Measurements from ENCODE around the gene LRRC4B.

Gene LRRC4B

GRCh38 chr19:50569938-50570540 lies 1.8 kb upstream of the LRRC4B start:
- no peak for DNase-seq

DNA sequence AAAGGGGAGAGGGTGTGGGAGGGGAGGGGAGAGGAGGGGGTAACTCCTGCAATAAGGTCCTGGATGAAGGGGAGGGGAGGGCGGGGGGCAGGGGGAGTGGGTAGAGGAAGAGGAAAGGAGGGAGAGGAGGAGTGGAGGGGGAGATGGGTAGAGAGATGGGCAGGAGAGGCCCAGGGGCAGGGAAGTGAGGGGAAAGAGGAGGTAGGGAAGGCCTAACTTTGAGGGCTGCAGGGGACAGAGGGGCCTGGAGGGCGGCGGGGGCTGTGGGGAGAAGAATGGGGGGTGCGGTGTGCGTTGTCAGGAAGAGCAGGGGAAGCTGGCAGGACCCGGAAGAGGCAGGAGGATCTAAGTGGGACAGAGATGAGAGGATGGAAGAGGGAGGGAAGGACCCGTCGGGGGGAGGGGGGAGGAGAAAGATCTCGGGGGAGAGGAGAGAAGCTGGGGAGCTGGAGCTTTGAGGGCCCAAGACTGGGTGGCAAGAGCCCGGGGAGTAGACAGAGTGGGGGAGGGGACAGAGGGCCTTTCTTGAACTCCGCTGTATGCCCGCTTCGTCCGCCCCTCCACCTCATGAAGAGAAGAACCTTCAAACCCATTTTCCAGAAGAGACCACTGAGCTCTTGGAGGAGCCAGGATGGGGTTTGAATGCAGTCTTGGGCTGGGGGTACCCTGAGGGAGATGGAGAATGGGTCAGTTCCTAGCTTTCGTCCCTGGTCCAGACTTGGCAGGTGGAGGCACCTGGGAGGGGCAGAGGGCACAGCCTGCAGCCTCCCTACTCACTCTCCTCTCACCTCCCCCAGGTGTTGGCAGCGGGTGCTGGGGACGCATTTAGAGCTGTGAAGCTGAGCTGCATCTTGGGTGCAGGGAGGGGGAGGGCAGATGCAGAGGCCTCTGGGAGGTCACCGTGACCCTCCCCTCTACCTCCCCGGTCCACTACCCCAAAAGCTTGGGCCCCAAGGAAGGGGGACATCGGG lies 778 bp upstream of the LRRC4B start:
- no peak for DNase-seq

DNA sequence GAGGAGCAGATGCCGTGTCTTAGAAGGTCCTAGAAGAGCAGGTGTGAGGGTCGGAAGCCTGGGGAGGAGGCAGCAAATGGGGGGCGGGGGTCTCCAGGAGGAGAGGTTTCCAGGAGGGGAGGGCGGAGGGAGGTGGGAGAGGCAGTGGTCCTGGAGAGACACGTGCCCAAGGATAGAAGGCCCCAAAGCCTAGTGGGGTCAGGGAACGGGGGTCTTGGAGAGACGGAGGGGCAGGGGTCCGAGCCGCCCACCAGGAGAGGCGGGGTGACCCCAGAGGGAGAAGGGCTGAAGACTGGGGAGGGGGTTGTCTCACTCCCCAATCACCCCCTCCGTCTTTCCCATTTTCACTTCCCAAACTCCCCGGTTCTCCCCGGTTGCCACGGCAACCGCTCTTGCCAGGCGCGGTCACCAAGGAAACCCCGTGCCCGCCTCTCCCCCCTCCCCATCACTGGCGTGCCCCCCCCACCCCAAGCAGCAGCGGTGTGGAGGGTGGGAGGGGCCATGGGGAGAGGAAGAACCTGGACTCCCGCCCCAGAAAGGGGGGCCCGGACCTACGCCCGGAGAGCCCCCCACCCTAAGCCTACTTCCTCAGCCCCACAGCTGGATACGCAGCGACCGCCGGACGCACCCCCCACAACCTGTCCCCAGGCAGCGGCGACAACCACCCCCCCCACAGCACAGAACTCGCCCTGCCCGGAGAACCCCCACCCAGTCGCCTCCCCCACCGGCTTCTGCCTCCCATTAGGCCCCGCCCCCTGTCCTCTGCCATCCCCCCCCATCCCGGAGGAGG lies 988 bp downstream of the LRRC4B start:
- DNase-seq: no peak

DNA sequence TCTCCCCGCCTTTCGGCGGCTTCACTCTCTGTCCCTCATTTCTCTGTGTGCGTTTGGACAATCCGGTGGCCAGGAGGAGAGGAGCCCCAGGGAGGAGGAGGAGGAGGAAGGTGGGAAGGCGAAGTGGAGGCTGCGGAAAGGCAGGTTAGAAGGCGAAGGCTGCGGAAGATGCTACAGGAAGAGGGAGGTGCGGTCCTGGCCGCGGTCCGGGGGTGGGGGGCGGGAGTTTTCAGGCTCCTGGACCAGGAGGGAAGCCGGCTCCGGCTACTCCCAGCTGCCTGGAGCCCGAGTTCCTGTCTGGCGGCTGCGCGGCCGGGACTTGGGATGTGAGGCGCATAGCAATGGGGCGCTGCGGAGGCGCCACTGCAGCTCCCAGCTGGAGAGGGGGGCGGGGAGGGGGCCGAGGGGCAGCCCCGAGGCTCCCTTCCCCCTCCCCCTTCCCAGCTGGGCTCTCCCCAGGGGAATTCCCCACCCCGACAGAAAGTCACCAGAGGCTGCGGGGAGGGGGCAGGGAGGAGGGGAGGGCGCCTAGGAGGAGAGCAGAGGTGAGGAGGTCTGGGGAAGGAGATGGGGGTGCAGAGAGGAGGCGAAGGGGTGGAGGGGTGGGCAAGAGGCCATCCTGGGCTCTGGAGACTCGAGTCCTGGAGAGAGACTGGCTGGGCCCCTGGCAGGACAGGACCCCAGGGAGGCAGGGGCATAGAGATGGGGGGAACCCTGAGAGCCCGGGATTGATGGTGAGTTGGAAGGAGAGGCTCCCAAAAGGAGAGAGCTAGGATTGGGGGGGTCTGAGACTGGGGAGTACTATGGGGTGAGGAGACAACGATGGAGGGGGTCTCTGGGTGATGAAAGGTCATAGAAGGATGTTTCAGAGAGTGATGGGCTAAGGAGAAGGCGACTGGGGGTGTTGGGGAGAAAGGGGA lies 2.0 kb downstream of the LRRC4B start:
- DNase-seq: no peak

- DNase-seq: no peak
Observed at GRCh38 chr19:50564229-50565105, 3.8 kb downstream of the LRRC4B start.

DNA sequence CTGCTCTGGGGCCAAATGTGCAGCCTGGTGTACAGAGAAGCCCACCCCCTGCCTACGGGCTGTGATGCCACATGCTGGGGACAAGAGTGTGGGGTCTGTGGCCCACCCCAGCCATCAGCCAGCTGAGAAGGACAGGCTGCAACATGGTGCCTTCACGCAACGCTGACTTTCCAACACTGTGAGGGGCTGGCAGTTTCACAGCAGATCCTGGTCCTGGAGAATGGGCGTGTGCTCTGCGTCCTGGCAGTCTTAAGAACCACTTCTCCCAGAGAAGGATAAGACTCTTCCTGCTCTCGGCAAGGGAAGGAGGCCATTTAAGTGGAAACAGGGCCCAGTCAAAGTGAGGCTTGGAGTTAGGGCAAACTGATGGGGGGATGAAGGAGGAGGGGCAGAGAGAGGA lies 4.6 kb downstream of the LRRC4B start:
- no peak for DNase-seq

DNA sequence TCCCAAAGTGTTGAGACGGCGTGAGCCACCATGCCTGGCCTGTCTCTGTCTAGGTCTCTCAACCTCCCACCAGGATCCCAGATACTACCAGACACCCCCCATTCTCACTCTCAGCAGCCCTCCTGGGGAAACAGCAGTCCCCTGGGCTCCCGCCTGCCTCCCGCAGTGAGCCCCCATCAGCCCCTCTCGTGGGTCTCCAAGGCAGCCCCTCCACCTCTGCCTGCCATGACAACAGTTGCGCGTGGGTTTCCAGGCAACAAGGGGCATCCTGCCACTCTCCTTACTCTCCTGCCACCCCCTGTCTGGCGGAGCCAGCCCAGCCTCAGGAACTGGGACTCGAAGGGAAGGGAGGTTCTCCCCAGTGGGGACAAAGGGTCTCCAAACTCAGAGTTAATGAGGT lies 5.2 kb downstream of the LRRC4B start:
- no peak for DNase-seq

GRCh38 chr19:50562329-50562728 lies 5.9 kb downstream of the LRRC4B start:
- no peak for DNase-seq

GRCh38 chr19:50559636-50560035 lies 8.6 kb downstream of the LRRC4B start:
- DNase-seq: no peak

DNA sequence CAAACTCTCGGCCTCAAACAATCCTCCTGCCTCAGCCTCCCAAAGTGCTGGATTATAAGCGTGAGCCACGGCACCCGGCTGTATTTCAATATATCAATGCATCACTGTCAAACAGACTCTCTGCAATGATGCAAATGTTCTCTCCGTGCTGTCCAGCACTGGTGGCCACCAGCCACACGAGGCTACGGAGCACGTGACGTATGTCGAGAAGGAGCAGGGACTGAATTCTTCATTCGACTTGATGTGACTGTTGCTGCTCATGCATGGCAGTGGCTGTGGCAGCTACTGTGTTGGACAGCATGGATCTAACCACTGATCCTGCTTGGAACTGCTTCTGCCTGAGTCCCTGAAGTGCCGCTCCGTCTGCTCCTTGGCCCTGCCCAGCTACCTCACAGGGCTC lies 9.8 kb downstream of the LRRC4B start:
- no peak for DNase-seq

DNA sequence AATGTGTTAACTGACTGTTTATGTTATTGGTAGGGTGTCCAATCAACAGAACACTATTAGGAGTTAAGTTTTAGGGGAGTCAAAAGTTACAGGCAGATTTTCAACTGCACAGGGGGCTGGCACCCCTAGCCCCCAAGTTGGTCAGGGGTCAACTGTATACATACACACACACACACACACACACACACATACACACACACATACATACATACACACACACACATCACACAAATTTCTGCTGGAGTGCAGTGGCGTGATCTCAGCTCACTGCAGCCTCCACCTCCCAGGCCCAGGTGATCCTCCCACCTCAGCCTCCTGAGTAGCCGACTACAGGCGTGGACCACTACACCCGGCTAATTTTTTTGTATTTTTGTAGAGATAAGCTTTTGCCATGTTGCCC lies 10.2 kb downstream of the LRRC4B start:
- no peak for DNase-seq

DNA sequence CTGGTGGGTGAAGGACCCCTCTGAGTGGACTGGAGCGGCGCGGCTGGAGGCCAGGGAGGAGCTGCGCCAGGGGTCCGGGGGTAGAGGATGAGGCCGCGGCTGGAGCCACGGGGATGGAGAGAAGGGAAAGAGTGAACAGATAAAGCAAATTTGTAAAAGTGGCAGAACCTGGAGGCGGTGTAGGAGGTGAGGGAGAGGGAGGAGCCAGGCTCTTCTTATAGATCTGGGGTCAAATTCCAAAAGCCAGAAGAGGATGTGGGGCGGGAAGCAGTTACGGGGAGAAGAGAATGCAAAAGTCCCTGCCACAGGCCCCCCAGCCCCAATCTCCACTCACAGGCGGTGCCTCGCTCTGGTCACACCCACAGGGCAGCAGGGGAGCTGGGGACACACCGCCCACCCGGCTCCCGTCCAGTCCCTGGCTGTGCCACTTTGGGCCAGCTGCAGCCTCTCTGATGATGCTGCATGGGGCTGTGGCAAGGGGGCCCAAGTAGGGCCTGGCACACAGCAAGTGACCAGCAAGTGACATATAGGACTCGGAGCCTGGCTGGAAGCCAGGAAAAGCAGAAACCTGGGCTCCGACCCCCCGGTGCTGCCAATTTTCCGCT lies 11.1 kb downstream of the LRRC4B start:
- DNase-seq: no peak

DNA sequence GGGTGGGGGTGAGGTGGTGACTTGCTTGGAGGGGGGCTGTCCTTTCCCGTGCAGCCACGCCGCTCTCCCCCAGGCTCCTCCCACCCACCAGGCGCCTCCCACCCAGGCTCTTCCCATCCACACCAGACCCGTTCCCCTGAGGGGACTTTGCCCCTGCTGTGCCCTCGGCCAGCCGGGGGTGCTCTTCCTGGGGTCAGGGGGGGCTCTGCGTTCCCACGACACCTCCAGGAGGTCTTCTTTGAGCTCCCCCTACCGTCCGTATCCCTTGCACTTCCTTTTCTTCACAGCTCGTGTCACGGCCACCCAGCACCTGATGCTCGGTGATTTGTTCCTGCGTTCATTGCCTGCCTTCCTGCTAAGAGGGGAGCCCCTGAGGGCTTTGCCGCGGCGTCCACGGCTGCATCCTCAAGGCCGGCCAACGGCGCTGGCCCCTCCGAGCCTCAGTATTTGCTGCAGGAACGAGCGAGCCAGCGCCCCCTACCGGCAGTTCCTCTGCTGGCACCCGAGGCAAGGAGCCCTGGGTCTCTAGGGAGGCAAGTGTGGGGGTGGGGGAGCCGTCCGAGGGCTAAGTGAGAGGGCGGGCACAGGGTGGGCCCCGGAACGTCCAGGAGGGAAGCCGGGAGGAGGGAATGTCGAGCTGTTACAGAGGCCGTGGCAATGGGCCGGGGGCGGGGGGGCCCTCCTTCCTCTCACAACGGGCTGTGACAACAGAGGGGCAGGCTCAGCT lies 11.8 kb downstream of the LRRC4B start:
- DNase-seq: peak; percentile 15

- DNase-seq: no peak
Observed at GRCh38 chr19:50555450-50556281, 12.6 kb downstream of the LRRC4B start.

GRCh38 chr19:50555033-50555432 lies 13.2 kb downstream of the LRRC4B start:
- no peak for DNase-seq

DNA sequence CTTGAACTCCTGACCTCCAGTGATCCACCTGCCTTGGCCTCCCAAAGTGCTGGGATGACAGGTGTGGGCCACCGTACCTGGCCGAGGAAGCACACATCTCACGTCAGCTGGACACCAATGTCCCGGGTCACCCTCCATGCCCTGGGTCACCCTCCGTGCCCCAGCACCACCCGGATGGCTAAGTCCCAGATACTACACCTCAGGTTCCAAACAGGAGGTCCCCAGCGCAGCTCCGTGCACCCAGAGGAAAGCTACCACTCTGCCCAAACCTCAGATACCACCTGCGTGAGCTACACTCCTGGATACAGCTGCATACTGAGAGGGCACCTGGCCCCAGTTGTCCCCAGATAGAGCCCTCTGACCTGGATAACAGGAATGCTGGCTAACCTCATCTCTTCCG lies 14.0 kb downstream of the LRRC4B start:
- no peak for DNase-seq

DNA sequence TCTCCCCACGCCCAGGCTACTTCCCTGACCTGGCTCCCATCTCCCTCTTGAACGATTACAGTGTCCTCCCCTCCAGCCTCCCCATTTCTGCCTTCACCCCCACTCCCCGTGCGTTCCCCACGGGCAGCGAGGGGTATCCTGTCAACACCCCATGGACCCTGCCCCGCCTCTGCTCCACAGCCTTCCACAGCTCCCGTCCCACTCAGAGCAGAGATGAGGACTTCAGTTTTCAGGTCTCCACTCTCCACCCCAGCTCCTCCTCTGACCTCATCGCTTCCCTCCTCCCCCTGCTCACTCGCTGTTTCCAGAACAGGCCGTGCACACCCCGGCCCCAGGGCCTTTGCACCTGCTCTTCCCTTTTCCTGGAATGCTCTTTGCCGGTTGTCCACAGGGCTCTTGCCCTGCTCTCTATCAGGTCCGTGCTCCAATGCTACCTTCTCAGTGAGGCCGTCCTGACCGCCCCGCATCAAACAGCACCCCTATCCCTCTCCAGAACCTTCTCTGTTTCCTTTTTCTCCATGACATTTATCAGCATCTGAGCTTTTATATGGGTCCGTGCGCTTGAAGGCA lies 15.0 kb downstream of the LRRC4B start:
- DNase-seq: no peak

- no peak for DNase-seq
Observed at GRCh38 chr19:50552540-50552939, 15.7 kb downstream of the LRRC4B start.

DNA sequence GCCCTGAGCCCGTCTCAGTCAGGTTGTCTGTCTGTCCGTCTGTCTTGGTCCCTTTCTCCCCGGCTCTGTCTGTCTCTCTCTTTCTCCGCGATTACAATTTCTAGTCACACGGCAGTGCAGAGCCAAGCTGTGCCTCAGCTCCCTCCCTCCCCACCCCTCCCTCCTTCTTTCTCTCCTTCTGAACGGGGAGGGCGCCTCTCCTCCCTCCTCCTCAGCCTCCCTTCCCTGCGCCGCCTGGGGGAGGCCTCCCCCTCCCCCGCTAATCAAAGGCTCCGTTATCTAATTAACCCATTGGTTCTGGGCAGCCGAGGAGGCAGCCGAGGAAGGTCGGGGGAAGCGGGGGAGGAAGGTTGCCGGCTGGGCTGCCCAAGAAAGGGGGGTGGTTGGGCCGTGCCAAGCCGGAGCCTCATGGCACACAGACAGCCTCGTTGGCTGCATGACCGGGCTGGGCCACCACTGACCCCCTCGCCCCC lies 16.5 kb downstream of the LRRC4B start:
- DNase-seq: no peak

All from amniotic stem cell (primary cell).